ENCODE results near the gene SLC22A7. TPM values are rescaled to one million over a fixed set of nuclear protein-coding genes. Genes with fewer than 3 reads are reported as not detected.

SLC22A7 gene
- total RNA-seq, 2 donors from 2014 or later: not detected

- Mint-ChIP-seq H3K4me3 (peak overlapping the region; percentile 53), H3K27ac (no peak overlapping the region), H3K9me3 (no peaks in the 10 kb centered on the region), H3K27me3 (ENCODE audit: insufficient read depth) (peaks cover 58% of the 10 kb centered on the region), H3K36me3 (ENCODE audit: low read depth) (no peaks in the 10 kb centered on the region), H3K4me1 (peaks cover 32% of the 10 kb centered on the region)
- no peak overlapping the region for H3K27ac ChIP-seq (ENCODE audit: low read depth, low read length)
- peaks cover 12% of the 10 kb centered on the region for H3K4me1 ChIP-seq (ENCODE audit: control insufficient read depth, insufficient read depth, low read length)
- WGBS, 2 experiments (ENCODE audit: insufficient coverage in 1 of 2, insufficient read length in 1 of 2): 22 to 43% methylated on average over 35 to 63 of the region's 64 CpGs
- DNase-seq: no peak
- H3K9me3 ChIP-seq (ENCODE audit: control insufficient read depth, low read length): no peaks in the 10 kb centered on the region
- no peaks in the 10 kb centered on the region for H3K36me3 ChIP-seq (ENCODE audit: control insufficient read depth, insufficient read depth, low read length)
- H3K27me3 ChIP-seq (ENCODE audit: control insufficient read depth, insufficient read depth, low read length, poor library complexity, severe bottlenecking): peaks cover 41% of the 10 kb centered on the region
- TF ChIP-seq CTCF (conservative IDR thresholded peaks at IDR 0.05): no peak
- peak overlapping the region; percentile 45 for H3K4me3 ChIP-seq (ENCODE audit: low read length)
- H3K9ac ChIP-seq (ENCODE audit: extremely low read depth, low read length, poor library complexity, severe bottlenecking): no peak overlapping the region
Observed at GRCh38 chr6:43275801-43276576, 22.1 kb upstream of the SLC22A7 start.

GRCh38 chr6:43276577-43277305 lies 21.3 kb upstream of the SLC22A7 start:
- Histone ChIP-seq H3K9me3 (ENCODE audit: control insufficient read depth, low read length) (no peaks in the 10 kb centered on the region), H3K27ac (ENCODE audit: low read depth, low read length) (no peak overlapping the region), H3K4me1 (ENCODE audit: control insufficient read depth, insufficient read depth, low read length) (peaks cover 12% of the 10 kb centered on the region), H3K4me3 (ENCODE audit: low read length) (no peak overlapping the region), H3K27me3 (ENCODE audit: control insufficient read depth, insufficient read depth, low read length, poor library complexity, severe bottlenecking) (peaks cover 41% of the 10 kb centered on the region), H3K9ac (ENCODE audit: extremely low read depth, low read length, poor library complexity, severe bottlenecking) (no peak overlapping the region), H3K36me3 (ENCODE audit: control insufficient read depth, insufficient read depth, low read length) (no peaks in the 10 kb centered on the region)
- Mint-ChIP-seq H3K36me3 (ENCODE audit: low read depth) (no peaks in the 10 kb centered on the region), H3K27ac (no peak overlapping the region), H3K27me3 (ENCODE audit: insufficient read depth) (peaks cover 53% of the 10 kb centered on the region), H3K4me1 (peaks cover 32% of the 10 kb centered on the region), H3K4me3 (peak overlapping the region; percentile 53), H3K9me3 (no peaks in the 10 kb centered on the region)
- 75 to 76% methylated on average over 4 to 11 of the region's 11 CpGs for WGBS, 2 experiments (ENCODE audit: insufficient coverage in 1 of 2, insufficient read length in 1 of 2)
- peak; percentile 72 for DNase-seq
- no peak for TF ChIP-seq CTCF (conservative IDR thresholded peaks at IDR 0.05)

GRCh38 chr6:43277306-43277642 lies 20.8 kb upstream of the SLC22A7 start:
- WGBS, 2 experiments (ENCODE audit: insufficient coverage in 1 of 2, insufficient read length in 1 of 2): 92% methylated on average over 5 of the region's 6 CpGs; no CpG with 5 or more reads in 1 of the 2 experiments
- Mint-ChIP-seq H3K36me3 (ENCODE audit: low read depth) (no peaks in the 10 kb centered on the region), H3K27me3 (ENCODE audit: insufficient read depth) (peaks cover 52% of the 10 kb centered on the region), H3K9me3 (no peaks in the 10 kb centered on the region), H3K4me1 (peaks cover 32% of the 10 kb centered on the region), H3K27ac (no peak overlapping the region), H3K4me3 (no peak overlapping the region)
- Histone ChIP-seq H3K9me3 (ENCODE audit: control insufficient read depth, low read length) (no peaks in the 10 kb centered on the region), H3K4me1 (ENCODE audit: control insufficient read depth, insufficient read depth, low read length) (peaks cover 12% of the 10 kb centered on the region), H3K36me3 (ENCODE audit: control insufficient read depth, insufficient read depth, low read length) (no peaks in the 10 kb centered on the region), H3K27me3 (ENCODE audit: control insufficient read depth, insufficient read depth, low read length, poor library complexity, severe bottlenecking) (peaks cover 41% of the 10 kb centered on the region), H3K4me3 (ENCODE audit: low read length) (no peak overlapping the region), H3K9ac (ENCODE audit: extremely low read depth, low read length, poor library complexity, severe bottlenecking) (no peak overlapping the region), H3K27ac (ENCODE audit: low read depth, low read length) (no peak overlapping the region)
- TF ChIP-seq CTCF (conservative IDR thresholded peaks at IDR 0.05): no peak
- DNase-seq: no peak

Data from endodermal cell (in vitro differentiated cells).